Measurements from ENCODE around the gene FAM117B.
"Not testable (repeated sequence)": the region's sequence is repeated elsewhere in the genome, so short reads cannot be mapped to it uniquely, and the experiment has no call there.

Gene FAM117B

DNA sequence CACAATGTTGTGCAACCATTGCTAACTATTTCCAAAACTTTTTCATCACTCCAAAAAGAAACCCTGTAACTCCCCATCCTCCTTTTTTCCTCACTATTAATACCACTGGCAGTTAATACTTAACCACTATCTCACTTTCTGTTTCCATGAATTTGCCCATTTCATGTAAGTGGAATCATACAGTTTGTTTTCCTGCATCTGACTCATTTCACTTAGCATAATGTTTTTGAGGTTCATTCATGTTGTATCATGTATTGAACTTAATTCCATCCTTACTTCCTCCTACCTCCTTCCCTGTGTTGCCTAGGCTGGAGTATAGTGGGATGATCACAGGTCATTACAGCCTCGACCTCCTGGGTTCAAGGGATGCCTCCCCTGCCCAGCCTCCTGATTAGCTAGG lies 68.3 kb downstream of the FAM117B start:
- no peak for DNase-seq (ENCODE audit: low read depth)

DNA sequence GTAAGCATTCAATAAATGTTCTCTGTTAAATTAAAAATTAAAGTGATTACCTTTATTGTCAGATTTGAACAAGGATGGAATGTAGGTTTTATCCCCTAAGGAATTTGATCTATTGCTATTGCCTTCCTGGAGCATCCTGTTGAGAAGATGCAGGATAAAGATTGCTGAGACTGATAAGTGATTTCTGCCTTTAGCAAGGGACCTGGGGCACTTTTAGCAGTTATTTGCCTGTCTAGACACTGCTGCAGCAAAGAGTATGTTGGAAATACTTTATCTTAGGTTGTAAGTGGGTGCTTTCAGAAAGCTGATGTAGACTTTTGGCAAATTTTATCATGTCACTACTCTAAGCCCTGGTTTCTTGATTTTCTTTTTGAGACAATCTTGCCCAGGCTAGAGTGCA lies 69.5 kb downstream of the FAM117B start:
- DNase-seq (ENCODE audit: low read depth), result no peak

DNA sequence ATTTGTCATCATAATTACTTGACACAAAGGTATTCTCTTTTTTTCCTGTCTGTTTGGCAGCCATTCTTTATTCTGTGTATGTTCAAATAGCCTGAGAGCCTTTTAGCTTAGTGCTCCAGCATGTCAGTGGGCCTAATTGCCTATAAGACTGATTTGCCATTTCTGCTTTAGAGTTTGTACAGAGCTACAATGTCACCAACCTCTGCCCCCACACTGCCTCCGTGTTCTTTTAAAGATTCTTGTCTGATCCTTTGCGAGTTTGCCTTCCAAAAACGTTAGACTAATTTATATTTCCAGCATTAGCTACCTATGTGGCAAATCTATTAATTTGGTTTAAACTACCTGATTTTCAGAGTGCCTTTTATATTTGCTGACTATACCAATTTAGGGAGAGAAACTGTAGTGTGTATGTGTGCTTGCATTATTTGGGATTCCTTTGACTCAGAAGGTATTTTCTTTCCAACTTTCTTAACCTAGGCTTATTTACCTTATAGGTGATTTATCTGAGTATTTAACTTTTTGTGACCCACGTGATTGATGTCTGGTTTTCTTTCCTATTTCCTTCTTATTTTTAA lies 70.8 kb downstream of the FAM117B start:
- no peak for DNase-seq (ENCODE audit: low read depth)

DNA sequence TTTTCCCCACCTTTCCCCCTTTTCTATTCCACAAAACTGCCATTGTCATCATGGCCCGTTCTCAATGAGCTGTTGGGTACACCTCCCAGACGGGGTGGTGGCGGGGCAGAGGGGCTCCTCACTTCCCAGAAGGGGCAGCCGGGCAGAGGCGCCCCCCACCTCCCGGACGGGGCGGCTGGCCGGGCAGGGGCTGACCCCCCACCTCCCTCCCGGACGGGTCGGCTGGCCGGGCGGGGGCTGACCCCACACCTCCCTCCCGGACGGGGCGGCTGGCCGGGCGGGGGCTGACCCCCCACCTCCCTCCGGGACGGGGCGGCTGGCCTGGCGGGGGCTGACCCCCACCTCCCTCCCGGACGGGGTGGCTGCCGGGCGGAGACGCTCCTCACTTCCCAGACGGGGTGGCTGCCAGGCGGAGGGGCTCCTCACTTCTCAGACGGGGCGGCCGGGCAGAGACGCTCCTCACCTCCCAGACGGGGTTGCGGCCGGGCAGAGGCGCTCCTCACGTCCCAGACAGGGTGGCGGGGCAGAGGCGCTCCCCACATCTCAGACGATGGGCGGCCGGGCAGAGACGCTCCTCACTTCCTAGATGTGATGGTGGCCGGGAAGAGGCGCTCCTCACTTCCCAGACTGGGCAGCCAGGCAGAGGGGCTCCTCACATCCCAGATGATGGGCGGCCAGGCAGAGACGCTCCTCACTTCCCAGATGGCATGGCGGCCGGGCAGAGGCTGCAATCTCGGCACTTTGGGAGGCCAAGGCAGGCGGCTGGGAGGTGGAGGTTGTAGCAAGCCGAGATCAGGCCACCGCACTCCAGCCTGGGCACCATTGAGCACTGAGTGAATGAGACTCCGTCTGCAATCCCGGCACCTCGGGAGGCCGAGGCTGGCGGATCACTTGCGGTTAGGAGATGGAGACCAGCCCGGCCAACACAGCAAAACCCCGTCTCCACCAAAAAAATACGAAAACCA lies 80.5 kb downstream of the FAM117B start:
- not testable (repeated sequence) for DNase-seq (ENCODE audit: low read depth)

DNA sequence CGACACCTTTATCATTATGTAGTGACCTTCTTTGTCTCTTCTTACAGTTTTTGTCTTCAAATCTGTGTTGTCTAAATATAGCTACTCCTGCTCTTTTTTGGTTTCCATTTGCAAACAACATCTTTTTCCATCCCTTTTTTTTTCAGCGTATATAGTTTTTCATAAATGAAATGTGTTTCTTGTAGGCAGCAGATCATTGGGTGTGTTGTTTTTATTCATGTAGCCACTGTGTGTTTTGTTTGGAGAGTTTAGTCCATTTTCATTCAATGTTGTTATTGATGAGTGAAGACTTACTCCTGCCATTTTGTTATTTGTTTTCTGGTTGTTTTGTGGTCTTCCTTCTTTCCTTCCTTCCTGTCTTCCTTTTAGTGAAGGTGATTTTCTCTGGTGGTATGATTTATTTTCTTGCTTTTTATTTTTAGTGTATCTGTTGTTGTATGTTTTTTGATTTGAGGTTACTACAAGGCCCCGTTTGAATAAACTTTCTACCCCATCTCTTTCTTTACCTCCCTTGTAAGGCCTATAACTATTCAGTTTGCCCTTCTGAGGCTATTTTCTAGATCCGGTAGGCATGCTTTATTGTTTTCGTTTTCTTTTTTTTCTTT lies 81.4 kb downstream of the FAM117B start:
- DNase-seq (ENCODE audit: low read depth), result no peak

DNA sequence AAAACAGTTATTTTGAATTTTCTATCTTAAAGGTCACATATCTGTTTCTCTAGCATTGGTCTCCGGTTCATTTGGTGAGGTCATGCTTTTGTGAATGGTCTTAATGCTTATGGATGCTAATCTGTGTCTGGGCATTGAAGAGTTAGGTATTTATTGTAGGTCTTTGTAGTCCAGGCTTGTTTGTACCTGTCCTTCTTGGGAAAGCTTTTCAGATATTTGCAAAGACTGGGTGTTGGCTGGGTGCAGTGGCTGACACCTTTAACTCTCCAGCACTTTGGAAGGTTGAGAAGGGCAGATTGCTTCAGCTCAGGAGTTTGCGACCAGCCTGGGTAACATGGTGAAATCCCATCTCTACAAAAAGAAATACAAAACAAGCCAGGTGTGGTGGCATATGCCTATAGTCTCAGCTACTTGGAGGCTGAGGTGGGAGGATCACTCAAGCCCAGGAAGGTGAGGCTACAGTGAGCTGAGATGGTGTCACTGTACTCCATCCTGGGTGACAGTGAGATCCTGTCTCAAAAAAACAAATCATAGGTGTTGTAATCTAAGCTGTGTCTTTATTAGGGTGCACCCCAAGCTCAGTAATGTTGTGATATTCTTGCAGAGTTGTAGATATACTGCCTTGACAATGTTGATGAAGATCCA lies 82.3 kb downstream of the FAM117B start:
- DNase-seq (ENCODE audit: low read depth), result no peak

DNA sequence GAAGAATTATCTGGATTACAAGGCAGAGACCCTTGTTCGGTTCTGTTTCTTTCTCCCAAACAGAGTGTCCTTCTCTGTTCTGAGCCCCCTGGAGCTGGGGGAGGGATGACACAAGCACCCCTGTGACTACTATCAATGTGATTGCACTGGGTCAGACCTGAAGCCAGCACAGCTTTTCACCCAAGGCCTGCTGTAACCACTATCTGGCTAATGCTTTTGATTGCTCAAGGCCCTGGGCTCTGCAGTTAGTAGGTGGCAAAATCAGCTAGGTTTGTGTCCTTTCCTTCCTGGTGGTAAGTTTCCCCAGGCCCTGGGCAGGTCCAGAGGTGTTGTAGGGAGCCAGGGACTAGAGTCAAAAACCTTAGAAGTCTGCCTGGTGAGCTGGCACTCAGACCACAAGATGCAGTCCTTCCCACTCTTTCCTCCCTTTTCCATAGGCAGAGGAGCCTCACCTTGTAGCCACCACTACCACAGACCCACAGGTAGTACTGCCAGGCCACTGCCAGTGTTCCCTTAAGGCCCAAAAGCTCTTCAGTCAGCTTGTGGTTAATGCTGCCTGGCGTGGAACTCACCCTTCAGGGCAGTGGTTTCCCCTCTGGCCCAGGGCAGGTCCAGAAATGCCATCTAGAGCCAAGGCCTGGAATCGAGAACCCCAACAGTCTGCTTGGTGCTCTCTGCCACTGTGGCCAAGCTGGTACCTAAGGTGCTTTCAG lies 83.0 kb downstream of the FAM117B start:
- DNase-seq (ENCODE audit: low read depth), result no peak

DNA sequence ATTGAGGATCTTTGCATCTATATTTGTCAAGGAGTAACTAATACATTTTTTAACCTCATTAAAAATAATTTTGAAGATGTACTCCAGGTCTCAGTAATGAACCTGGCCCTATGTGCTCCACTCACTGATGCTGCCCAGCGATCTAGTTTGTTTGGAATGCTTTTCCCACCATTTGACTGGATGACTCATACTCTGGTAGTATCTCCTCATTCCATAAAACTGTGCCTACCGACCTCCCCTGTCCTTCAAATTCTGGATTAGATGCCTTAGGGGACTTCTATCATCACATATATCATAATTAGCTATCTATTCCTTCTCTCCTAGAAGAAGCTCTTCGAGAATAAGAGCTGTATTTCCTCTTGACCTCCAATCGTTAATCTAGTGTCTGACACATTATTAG lies 83.8 kb downstream of the FAM117B start:
- DNase-seq (ENCODE audit: low read depth), result no peak

DNA sequence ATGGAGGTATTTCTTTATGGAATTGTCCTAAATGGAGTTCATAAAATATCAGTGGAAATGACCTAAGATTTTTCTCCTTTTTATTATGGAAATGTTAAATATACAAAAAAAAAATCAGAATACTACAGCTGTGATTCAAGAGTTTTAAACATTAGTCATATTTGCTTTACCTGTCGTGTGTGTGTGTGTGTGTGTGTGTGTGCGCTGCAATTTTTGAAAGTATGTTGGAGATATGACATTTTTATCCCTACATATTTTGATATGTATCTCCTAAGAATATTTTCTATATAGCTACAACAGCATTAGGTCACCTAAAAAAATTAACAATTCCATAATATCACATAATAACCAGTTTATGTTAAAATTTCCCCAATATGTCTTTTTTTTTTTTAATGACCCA lies 85.5 kb downstream of the FAM117B start:
- no peak for DNase-seq (ENCODE audit: low read depth)

DNA sequence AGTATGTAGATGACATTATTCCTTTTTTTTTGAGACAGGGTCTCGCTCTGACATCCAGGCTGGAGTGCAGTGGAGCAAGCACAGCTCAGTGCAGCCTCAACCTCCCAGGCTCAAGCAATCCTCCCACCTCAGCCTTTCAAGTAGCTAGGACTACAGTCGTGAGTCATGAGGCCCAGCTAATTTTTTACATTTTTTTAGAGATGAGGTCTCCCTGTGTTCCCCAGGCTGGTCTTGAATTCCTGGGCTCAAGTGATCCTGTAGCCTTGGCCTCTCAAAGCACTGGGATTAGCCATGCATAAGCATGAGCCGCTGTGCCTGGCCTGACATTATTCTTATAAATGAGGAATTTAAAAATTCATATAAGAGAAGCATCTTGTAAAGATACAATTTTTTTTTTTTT lies 86.9 kb downstream of the FAM117B start:
- DNase-seq (ENCODE audit: low read depth), result no peak

DNA sequence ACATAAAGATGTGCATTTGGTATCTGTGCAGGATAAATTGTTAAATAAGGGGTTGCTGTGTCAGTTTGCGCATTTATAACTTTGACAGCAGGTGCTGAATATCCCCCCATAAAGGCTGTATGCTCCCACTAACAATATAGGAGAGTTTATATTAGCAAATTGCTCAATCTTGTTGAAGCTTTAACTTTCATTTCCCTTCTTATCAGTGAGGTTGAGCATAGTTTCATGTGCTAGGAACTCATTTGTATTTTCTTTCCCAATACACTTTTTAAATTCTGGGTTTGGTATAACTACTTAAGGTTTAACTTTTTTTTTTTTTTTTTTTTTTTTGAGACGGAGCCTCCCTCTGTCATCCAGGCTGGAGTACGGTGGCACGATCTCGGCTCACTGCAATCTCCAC lies 89.0 kb downstream of the FAM117B start:
- no peak for DNase-seq (ENCODE audit: low read depth)

DNA sequence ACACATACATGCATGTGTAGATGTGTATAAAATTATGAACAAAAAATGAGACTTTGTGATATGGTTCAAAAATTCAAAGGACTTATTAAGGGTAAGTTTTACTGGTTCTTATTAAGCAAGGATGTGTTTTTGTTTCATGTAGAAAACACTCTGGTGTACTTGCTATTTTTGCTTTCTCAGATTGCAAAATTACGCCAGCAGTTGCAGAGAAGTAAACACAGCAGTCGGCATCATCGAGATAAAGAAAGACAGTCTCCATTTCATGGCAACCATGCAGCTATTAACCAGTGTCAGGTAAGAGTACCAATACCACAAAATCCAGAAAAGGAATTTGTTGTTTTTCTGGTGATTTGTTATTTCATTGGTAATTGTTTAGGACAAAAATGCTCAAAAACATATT lies 91.3 kb downstream of the FAM117B start:
- no peak for DNase-seq (ENCODE audit: low read depth)

DNA sequence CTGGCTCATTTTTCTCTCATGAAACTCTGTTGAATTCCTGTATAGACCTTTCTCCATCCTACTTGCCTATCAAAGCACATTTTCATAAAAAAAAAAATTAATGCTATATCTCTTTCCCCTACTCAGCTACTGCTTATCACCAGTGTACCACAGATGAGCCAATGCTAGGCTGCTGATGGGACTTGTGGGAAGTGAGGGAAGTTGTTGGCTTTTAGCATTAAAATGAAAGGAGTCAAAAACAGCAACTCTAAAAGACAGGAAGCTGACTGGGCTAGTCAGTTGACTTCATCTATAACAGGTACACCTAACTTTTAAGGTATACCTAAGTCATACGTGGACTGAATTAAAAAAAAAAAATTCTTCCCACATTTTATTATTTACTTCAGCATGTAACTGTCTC lies 102.1 kb downstream of the FAM117B start:
- no peak for DNase-seq (ENCODE audit: low read depth)

DNA sequence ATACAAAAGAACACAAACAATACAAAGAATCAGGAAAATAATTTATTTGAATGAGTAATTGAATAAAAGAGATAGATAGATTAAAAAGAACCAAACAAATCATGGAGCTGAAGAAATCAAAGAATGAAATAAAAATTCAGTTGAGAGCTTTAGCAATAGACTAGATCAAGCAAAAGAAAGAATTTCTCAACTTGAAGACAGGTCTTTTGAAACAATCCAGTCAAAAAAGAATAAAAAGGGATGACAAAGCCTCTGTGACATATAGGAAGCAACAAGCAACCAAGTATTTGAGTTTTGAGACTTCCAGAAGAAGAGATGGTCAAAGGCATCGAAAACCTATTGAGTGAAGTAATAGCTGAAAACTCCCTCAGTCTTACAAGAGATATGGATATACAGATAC lies 108.8 kb downstream of the FAM117B start:
- no peak for DNase-seq (ENCODE audit: low read depth)

DNA sequence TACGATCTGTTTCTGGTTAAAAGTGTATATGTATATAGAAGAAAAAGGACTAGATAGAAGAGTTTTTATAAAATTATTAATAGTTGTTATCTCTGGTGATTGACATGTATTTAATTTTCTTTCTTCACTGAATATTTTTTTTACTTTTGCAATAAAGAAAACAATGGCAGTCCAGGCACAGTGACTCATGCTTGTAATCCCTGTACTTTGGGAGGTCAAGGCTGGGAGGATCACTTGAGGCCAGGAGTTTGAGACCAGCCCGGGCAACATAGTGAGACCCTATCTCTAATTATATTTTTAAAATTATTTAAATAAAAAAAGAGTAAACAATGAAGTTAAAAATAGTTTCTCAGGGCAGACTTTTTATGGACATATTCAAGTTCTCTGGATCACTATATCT lies 114.7 kb downstream of the FAM117B start:
- no peak for DNase-seq (ENCODE audit: low read depth)

DNA sequence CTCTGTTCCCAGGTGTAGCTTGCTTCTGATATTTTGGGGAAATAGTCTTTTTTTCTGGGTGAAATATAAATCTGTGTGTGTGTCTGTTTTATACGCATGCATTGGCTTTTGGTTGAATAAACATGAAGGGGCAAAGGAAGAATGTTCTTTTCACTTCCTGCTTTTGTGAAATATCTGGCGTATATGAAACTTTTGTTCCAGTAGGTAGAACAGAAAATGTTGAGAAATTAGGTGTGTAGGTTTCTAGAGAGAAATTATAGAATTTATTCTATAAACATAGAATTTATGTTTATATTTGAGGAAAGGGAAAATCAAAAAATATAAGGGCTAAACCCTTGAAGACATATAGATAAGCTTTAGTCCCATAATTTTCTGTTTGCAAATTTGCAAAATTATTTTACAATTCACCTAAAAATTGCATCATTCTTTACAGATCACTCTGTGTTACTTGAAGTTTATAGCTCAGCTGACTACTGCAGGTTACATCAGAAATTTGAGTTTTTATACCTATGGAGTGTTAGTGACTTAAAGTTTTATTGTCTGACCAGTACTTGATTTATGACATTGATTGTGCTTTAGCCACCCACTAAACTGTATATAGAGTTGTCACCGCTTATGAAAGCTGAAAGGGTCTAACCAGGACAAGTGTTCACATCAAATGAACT lies 116.1 kb downstream of the FAM117B start:
- DNase-seq (ENCODE audit: low read depth), result no peak

DNA sequence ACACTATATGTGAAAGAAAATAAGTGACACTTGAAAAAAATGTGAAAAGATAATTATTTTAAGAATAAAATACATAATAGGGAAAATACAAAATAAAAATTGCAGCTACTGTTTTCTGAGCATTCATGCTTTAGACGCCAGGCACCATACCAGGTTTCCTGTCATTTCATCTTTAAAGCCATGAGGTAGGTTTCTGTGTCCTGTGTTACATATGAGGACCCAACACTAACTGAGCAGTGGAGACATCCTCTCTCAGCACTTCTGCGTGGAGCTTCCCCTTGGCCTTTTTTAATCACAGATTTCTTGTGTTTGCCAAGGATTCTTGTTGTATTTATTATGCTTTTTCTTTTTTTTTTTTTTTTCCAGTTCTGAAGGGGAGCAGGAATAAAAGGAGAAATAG lies 117.3 kb downstream of the FAM117B start:
- DNase-seq (ENCODE audit: low read depth), result no peak

DNA sequence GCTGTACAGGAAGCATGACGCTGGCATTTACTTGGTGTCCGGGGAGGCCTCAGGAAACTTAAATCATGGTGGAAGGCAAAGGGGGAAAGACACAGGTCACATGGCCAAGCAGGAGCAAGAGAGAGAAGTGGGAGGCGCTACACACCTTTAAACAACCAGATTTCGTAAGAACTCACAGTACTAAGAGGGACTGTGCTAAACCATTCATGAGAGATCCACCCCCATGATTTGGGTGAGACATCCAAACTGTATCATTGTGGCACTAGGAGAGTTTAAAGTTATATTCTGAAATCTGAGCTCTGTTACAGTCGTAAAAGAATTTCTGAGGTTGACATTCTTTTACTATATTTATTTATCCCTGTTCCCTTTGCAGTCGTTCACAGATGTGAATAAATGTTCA lies 120.2 kb downstream of the FAM117B start:
- no peak for DNase-seq (ENCODE audit: low read depth)

DNA sequence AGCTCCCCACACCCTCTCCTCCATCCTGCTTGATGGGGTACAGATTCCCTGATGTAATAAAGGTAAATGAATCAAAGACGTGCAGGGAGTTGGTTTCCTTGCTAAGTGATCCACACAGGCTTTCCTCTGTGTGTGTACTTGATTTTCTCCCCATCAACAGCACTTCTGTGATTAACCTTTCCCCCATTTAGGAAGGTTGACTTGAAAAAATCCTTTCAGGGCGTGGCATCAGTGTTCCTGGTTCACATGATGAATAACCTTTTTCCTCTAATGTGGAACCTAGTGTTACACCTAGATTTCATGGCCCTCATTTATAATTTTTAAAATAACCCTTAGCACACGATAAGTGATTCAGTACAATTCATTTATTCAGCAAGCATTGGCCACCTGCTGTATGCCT lies 121.8 kb downstream of the FAM117B start:
- DNase-seq (ENCODE audit: low read depth), result no peak

DNA sequence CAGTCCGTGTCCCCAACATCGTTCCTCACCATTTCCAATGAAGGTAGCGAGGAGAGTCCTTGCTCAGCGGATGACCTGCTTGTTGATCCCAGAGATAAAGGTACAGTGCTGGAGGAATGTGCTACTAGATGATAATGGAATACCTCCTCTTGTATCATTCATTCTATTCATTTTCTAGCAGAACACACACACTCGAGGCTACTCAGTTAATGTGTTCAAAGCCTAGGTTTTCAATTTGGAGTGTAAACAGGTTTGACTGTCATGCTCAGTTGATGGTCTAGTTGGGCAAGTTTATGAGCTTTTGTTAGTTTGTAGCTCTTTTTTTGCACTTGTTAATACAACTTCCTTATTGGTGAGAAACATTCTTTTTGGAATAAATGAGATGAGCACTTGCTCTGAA lies 122.6 kb downstream of the FAM117B start:
- DNase-seq (ENCODE audit: low read depth), result no peak

DNA sequence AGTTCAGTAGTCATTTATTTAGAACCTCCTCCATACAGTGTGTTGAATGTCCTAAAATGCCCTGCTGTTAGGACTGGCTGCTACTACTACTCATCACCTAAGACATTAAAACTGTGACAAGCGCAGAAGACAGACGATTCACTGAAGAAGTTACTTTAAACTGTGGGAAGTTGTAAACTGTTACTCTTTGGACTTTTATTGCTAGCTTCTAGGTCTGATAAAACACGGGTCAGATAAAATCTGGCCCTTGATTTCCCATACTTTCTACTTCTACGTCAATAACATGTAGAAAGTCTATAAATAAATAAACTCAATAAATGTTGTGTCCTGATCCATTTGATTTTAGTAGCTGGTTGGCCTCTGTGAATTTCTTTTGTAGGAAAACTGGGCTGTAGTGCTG lies 123.4 kb downstream of the FAM117B start:
- no peak for DNase-seq (ENCODE audit: low read depth)

DNA sequence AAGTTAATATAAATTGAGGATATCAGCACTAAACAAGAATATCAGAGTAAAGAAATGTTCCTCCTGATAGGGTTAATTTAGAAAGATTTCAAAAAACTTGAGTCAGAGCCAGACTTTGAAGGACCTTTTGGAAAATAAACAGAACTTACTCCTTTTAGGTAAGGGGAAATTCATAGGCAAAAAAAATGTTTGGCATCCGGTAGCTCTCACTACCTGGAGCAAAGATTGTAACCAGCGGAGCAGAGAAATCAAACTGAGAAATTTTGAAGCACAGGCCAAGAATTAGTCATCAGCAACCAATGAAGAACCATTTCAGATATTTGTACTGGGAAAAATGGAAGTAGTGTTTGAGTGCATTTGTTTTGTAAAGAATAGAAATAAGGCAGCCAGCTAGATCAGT lies 123.8 kb downstream of the FAM117B start:
- no peak for DNase-seq (ENCODE audit: low read depth)

Data from stimulated activated CD8-positive, alpha-beta memory T cell treated with anti-CD3 and anti-CD28 coated beads, Interleukin-15, amount 100 ng/mL, for 24 hours (primary cell).